GM12878 (cell line): ENCODE data around the gene ZNF581. TPM values are rescaled to one million over a fixed set of nuclear protein-coding genes. Genes with fewer than 3 reads are reported as not detected.

Experiments
- ATAC-seq: fragments of 200-7000 bp; cut with Tn5 transposase; 3 replicates; pipeline ENCODE4 v1.9.1; 2020; ENCODE audit warnings: mild to moderate bottlenecking, moderate library complexity
- BruUV-seq: library from RNA; stranded (reverse); fragments of 400-500 nt; replicated peaks from 2 replicates; lab custom pipeline; 2021; lab: Mats Ljungman, UMichigan
- CTCF ChIA-PET: fragments of 300-600 bp; sonication (Branson Sonifier 250); formaldehyde crosslinking; extraction: SDS; loops from one replicate; lab custom pipeline; 2021; ENCODE audit warnings: inconsistent platforms; lab: Yijun Ruan, JAX
- POLR2A ChIA-PET: fragments of 350-600 bp; formaldehyde crosslinking; extraction: SDS; loops from one replicate; lab custom pipeline; 2021; ENCODE audit warnings: inconsistent platforms; lab: Charles Lee
- RAD21 ChIA-PET: fragments of 300-600 bp; sonication (Branson Sonifier 250); formaldehyde crosslinking; loops from one replicate; lab custom pipeline; 2023; ENCODE audit warnings: antibody characterized with exemption; ENCODE audit not compliant: unreplicated experiment; lab: Charles Lee
- SMC1A ChIA-PET: fragments of 300-600 bp; sonication (Branson Sonifier 250); formaldehyde crosslinking; loops from one replicate; lab custom pipeline; 2023; ENCODE audit not compliant: unreplicated experiment, uncharacterized antibody; lab: Charles Lee
- DNase-seq: peaks from one replicate; pipeline ENCODE4 v3.0.0-alpha.2; 2011; ENCODE audit warnings: low read depth, low spot score
- FAIRE-seq: peaks from 3 replicates; lab custom pipeline; 2011; peaks lifted over from hg19 to GRCh38; lab: Jason Lieb, UNC
- H2AFZ ChIP-seq: 2 replicates; pipeline ENCODE4 v1.6.0; 2011; ENCODE audit warnings: low read depth, low read length, control low read depth; ENCODE audit not compliant: control insufficient read depth
- H3K27ac ChIP-seq: 2 replicates; pipeline ENCODE4 v1.5.1; 2011; ENCODE audit warnings: control low read depth; ENCODE audit not compliant: control insufficient read depth, insufficient read depth
- H3K27me3 ChIP-seq, 2 experiments: replicated peaks in 1 of 2; 2 replicates each; pipeline versions ENCODE4 v1.6.0 to v1.6.1; 2011; ENCODE audit warnings: low read length in 1 of 2; ENCODE audit not compliant: control insufficient read depth in 2 of 2, insufficient read depth in 2 of 2
- H3K36me3 ChIP-seq, 2 experiments: 2 replicates each; pipeline ENCODE4 v1.5.1; 2011; ENCODE audit warnings: low read length in 1 of 2; ENCODE audit not compliant: control insufficient read depth in 2 of 2, insufficient read depth in 2 of 2
- H3K4me1 ChIP-seq: 2 replicates; pipeline ENCODE4 v1.6.1; 2011; ENCODE audit warnings: mild to moderate bottlenecking, low read length, moderate library complexity, mixed read lengths; ENCODE audit not compliant: control insufficient read depth, insufficient read depth
- H3K4me2 ChIP-seq: 2 replicates; pipeline ENCODE4 v1.6.0; 2011; ENCODE audit warnings: control low read depth; ENCODE audit not compliant: control insufficient read depth, insufficient read depth
- H3K4me3 ChIP-seq: fragments of 200-600 bp; sonication (generic); 2 replicates; pipeline ENCODE4 v1.5.1; 2016
- H3K79me2 ChIP-seq: 2 replicates; pipeline ENCODE4 v1.6.0; 2011; ENCODE audit warnings: low read length; ENCODE audit not compliant: control insufficient read depth, insufficient read depth
- H3K9ac ChIP-seq: 2 replicates; pipeline ENCODE4 v1.8.0; 2011; ENCODE audit warnings: low read length, control low read depth, mixed read lengths; ENCODE audit not compliant: control insufficient read depth, insufficient read depth
- H3K9me3 ChIP-seq: replicated peaks from 3 replicates; pipeline ENCODE4 v1.5.1; 2011; ENCODE audit warnings: mild to moderate bottlenecking, low read length; ENCODE audit not compliant: control insufficient read depth, insufficient read depth
- H4K20me1 ChIP-seq: 2 replicates; pipeline ENCODE4 v1.6.0; 2011; ENCODE audit not compliant: control insufficient read depth, insufficient read depth
- ASH2L ChIP-seq: fragments of 300-600, 200-600 bp; sonication (generic); IDR thresholded peaks from 2 replicates; pipeline ENCODE4 v1.6.1; 2017; ENCODE audit warnings: low read depth, mild to moderate bottlenecking, borderline replicate concordance
- ATF2 ChIP-seq: IDR thresholded peaks from 2 replicates; pipeline ENCODE4 v1.6.1; 2012; ENCODE audit warnings: low read length, inconsistent platforms
- BCLAF1 ChIP-seq: fragments of 450-650 bp; IDR thresholded peaks from 2 replicates; pipeline ENCODE4 v1.6.1; 2017; ENCODE audit warnings: antibody characterized with exemption, mild to moderate bottlenecking, moderate library complexity
- BRCA1 ChIP-seq: IDR thresholded peaks from 2 replicates; pipeline ENCODE4 v1.6.1; 2011; ENCODE audit warnings: low read depth, low read length, improper control_type of control experiment
- CEBPB ChIP-seq, 2 experiments: fragments of 150-350 bp in 1 of 2; IDR thresholded peaks; 2 replicates each; pipeline ENCODE4 v1.6.1; 2012 to 2014; ENCODE audit warnings: low read depth in 2 of 2, low read length in 2 of 2, borderline replicate concordance in 1 of 2, inconsistent platforms in 1 of 2
- CREM ChIP-seq: IDR thresholded peaks from 2 replicates; pipeline ENCODE4 v1.6.1; 2014; ENCODE audit warnings: antibody characterized with exemption, low read depth
- FOXM1 ChIP-seq: IDR thresholded peaks from 2 replicates; pipeline ENCODE4 v1.6.1; 2012; ENCODE audit warnings: low read depth, mild to moderate bottlenecking, inconsistent platforms, low read length, moderate library complexity
- HCFC1 ChIP-seq: fragments of 150-350 bp; IDR thresholded peaks from 2 replicates; pipeline ENCODE4 v1.6.1; 2014; ENCODE audit warnings: low read length
- HDAC6 ChIP-seq: fragments of 200-600 bp; sonication (generic); IDR thresholded peaks from one replicate; pipeline ENCODE4 v1.8.0; 2017; ENCODE audit warnings: antibody characterized with exemption; ENCODE audit not compliant: unreplicated experiment
- KDM1A ChIP-seq: fragments of 200-600 bp; sonication (generic); IDR thresholded peaks from 2 replicates; pipeline ENCODE4 v1.6.1; 2016; ENCODE audit warnings: borderline replicate concordance
- MTA2 ChIP-seq: fragments of 450-650 bp; IDR thresholded peaks from 2 replicates; pipeline ENCODE4 v1.6.1; 2016; ENCODE audit warnings: low read depth, mild to moderate bottlenecking, moderate library complexity
- NFYB ChIP-seq: IDR thresholded peaks from 2 replicates; pipeline ENCODE4 v1.6.1; 2011; ENCODE audit warnings: low read depth, mild to moderate bottlenecking, low read length, improper control_type of control experiment, moderate library complexity; ENCODE audit not compliant: insufficient read depth
- RBBP5 ChIP-seq: fragments of 200-600 bp; sonication (generic); conservative IDR thresholded peaks from 2 replicates; pipeline ENCODE4 v1.6.1; 2016
- SIN3A ChIP-seq: IDR thresholded peaks from 2 replicates; pipeline ENCODE4 v1.6.1; 2012; ENCODE audit warnings: low read depth, low read length, improper control_type of control experiment
- SIX5 ChIP-seq: IDR thresholded peaks from 2 replicates; pipeline ENCODE4 v1.6.1; 2011; ENCODE audit warnings: mild to moderate bottlenecking, low read depth, low read length, moderate library complexity; ENCODE audit not compliant: severe bottlenecking
- TAF1 ChIP-seq: IDR thresholded peaks from 2 replicates; pipeline ENCODE4 v1.6.1; 2011; ENCODE audit warnings: mild to moderate bottlenecking, low read depth, low read length, borderline replicate concordance
- ZNF622 ChIP-seq: fragments of 450-650 bp; IDR thresholded peaks from 2 replicates; pipeline ENCODE4 v1.6.1; 2017; ENCODE audit warnings: mild to moderate bottlenecking, inconsistent platforms
- WGBS: methylation state at CpG from one replicate; pipeline ENCODE4 v1.1.6; 2016; ENCODE audit warnings: low lambda C conversion rate; ENCODE audit not compliant: insufficient replicate concordance, insufficient coverage; ENCODE audit errors: missing lambda C conversion rate; 5-methylcytosine and 5-hydroxymethylcytosine counted together
- in situ Hi-C: fragments of 300-500 bp; cut with MboI; formaldehyde crosslinking; loops from 9 replicates; pipeline ENCODE4 v1.14.3; 2018; ENCODE audit warnings: mixed read lengths
- intact Hi-C: fragments of 100-400 bp; cut with micrococcal nuclease; formaldehyde crosslinking; loops from one replicate; pipeline ENCODE4 v1.14.2; 2022; ENCODE audit not compliant: unreplicated experiment
- polyA plus RNA-seq, 11 experiments: library from polyadenylated mRNA; depleted of rRNA in 4 of 11; unstranded in 6 of 11; stranded (reverse) in 5 of 11; fragments of >200 nt; fragmentation: Nextera tagmentation in 4 of 11; fragmentation: Illumina TruSeq in 1 of 11; extraction: Ambion mirVana in 4 of 11; extraction: Trizol in 1 of 11; gene quantifications; 1 replicate in 1 of 11; 2 replicates in 10 of 11; pipeline versions ENCODE4 v1.2.1 to v1.2.3, GENCODE V29; 2011 to 2016; ENCODE audit warnings: inconsistent platforms in 2 of 11, missing spikeins in 2 of 11, low read depth in 1 of 11
- total RNA-seq, 4 experiments: library from RNA; depleted of rRNA in 3 of 4; stranded (reverse); fragments of >200 nt in 3 of 4; fragmentation: Illumina TruSeq in 1 of 4; extraction: Trizol in 1 of 4; gene quantifications; 2 replicates each; pipeline versions ENCODE4 v1.2.1 to v1.2.3, GENCODE V29; 2013 to 2021
- TF ChIP-seq, protein P1 (sequence below): IDR thresholded peaks from 2 replicates; pipeline ENCODE4 v1.6.1; 2011; ENCODE audit warnings: low read depth, mild to moderate bottlenecking, low read length, moderate library complexity, borderline replicate concordance; ENCODE audit errors: extremely low read depth

ZNF581 gene
- total and polyA plus RNA-seq, 10 of the 15 experiments (the other 5 are each of a cell fraction or from before 2014, with no cell fraction given) = 4.7 to 45.4 (median 22.2) TPM

DNA sequence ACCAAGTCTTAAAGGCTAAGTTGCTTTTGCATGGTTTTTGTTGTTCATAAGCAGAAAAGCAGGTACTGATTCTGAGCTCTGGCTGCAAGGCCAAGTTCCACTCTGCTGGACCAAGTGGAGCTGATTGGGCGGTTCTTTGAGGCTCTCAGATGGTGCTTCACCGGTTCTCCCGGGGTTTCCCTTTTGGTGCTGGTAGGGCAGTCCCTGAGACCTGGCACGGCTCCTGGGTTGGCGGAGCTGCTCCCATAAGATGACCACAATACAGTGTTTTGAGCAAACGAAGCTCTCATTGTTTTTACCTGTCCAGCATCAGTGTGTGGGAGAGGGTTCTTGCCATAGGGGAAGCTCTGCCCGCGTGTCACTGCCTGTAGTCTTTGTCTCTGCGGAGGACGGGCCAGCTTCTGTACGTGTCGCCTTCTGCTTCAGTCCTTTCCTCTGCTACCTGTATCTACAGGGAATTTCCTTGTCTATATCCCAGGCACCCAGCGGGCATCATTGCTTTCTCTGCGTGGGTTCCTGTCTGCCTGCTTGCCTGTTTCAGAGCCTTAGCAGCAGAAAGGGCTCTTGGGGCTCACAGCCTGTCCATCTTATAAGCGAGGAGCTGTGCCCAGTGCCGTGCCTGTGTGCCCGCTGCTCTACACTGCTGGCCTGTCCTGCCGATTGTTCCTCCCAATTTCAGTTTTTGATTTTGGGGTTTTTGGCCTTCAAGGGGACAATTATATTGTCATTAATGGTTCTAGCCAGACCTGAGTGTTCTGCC is 13.7 kb downstream of the ZNF581 start (continued):
- TF ChIP-seq HDAC6 (no peak), KDM1A (no peak), CEBPB (IDR thresholded peaks at IDR 0.05; ENCODE audit: borderline replicate concordance in 1 of 2, low read depth in 2 of 2, low read length in 2 of 2) (no peak), NFYB (peak; percentile 61), TAF1 (no peak)
- TF ChIP-seq, all 136 proteins: peak for 4

- ATAC-seq (no peak), FAIRE-seq (no peak), DNase-seq (no peak)
- H3K4me3 ChIP-seq = peak overlapping the region; percentile 52
- ChIA-PET POLR2A (interaction anchor here (1.1 kb wide), 1 partner anchor 18 kb away, joined by 3 read pairs; no protein-coding TSS in a partner anchor), SMC1A (interaction anchor here (3.2 kb wide), 1 partner anchor 12 kb away, joined by 15 read pairs; no protein-coding TSS in a partner anchor), RAD21 (interaction anchor here (2.3 kb wide), 1 partner anchor 13 kb away, joined by 9 read pairs; no protein-coding TSS in a partner anchor), CTCF (no interaction called here)
- 97% methylated on average over 33 of the region's 37 CpGs for WGBS
- H3K9me3 ChIP-seq = no peaks in the 10 kb centered on the region
- H3K36me3 ChIP-seq = peaks cover 20 to 46% of the 10 kb centered on the region in 2 experiments
- no peak overlapping the region for H2AFZ ChIP-seq
- peaks cover 12% of the 10 kb centered on the region for H3K4me1 ChIP-seq
- peaks cover 63% of the 10 kb centered on the region for H3K79me2 ChIP-seq
- no peaks in the 10 kb centered on the region for H3K27me3 ChIP-seq
- peak overlapping the region; percentile 98 for H3K9ac ChIP-seq
- peak overlapping the region; percentile 94 for H3K4me2 ChIP-seq
- in situ Hi-C loops = loop anchor here (10.0 to 25.0 kb wide), 2 partner anchors 1194 to 1522 kb away; partner anchors contain the start of genes CNOT3 and LENG9
- no TSS peak for BruUV-seq
- H3K27ac ChIP-seq = no peak overlapping the region
- intact Hi-C loops = no loop called here
- H4K20me1 ChIP-seq = peaks cover 23% of the 10 kb centered on the region
- TF ChIP-seq RBBP5 = no peak
- TF ChIP-seq, protein P1, sequence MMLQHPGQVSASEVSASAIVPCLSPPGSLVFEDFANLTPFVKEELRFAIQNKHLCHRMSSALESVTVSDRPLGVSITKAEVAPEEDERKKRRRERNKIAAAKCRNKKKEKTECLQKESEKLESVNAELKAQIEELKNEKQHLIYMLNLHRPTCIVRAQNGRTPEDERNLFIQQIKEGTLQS = no peak
- no peak for TF ChIP-seq HCFC1
- TF ChIP-seq MTA2 = no peak
- no peak for TF ChIP-seq ASH2L
- TF ChIP-seq BCLAF1 = no peak
- TF ChIP-seq FOXM1 = no peak
- no peak for TF ChIP-seq ATF2
- TF ChIP-seq ZNF622 = no peak
- TF ChIP-seq SIX5 = no peak
- no peak for TF ChIP-seq BRCA1
- TF ChIP-seq CREM = no peak
- no peak for TF ChIP-seq SIN3A
These were observed 15.5 kb downstream of the ZNF581 start for GRCh38 chr19:55658846-55659459.
